ENCODE measurements around the gene IGFBP4. TPM values are rescaled to one million over a fixed set of nuclear protein-coding genes. Genes with fewer than 3 reads are reported as not detected.

Gene IGFBP4
- total and polyA plus RNA-seq, 2 of the 13 experiments (the other 11 are each of a cell fraction or from before 2014, with no cell fraction given): 4.1 to 49.0 TPM

DNA sequence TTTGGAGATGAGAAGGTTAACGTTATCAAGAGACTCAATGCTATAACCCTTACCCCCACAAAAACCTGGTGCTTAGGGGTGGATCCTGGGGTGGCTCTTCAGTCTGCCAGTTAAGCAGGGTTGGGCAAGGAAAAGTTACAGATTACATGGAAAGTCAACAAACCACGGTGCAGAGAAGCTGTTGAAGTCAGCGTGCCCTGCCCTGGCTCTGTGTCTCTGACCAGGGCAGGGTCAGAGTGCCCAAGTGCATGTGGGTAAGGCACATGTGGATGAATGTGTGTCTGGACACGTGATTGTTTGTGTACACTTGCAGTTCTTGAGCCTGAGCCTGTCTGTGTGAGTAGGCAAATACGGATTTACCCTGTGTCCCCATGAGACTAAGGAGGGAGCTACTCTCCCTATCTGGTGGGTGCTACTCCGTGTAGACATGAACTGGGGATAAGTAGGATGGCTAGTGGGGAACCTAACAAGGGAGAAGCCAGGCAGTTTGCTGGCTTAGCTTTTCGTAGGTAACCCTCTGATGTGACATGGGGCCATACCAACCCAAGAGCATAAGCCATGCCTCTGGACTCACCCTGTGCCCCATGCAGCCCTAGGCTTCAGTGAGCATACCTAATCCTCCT, 5.5 kb downstream of the IGFBP4 start:
- CTCF ChIA-PET (ENCODE audit: low intra/inter-chr PET ratio, low total read pairs): interaction anchor here (0.6 to 2.6 kb wide), 3 partner anchors 8 to 354 kb away, joined by 3 to 15 read pairs (median 4); no protein-coding TSS in a partner anchor
- ATAC-seq: peak; percentile 80
- Histone ChIP-seq H4K20me1 (ENCODE audit: insufficient read depth, low read length) (no peaks in the 10 kb centered on the region), H3K9ac (ENCODE audit: insufficient read depth, low read depth, low read length) (peak overlapping the region; percentile 27), H3K4me3 (replicated peaks in 1 of 3; ENCODE audit: insufficient read depth in 1 of 3, low read depth in 2 of 3, low read length in 3 of 3) (peak overlapping the region in 2 of 3 experiments; percentile 10 to 58; a peak in 3 of 6 replicates), H3K4me2 (ENCODE audit: low read depth, low read length) (peak overlapping the region; percentile 81), H3K27me3 (ENCODE audit: control insufficient read depth in 1 of 2, insufficient read depth in 2 of 2, low read length in 2 of 2) (no peaks in the 10 kb centered on the region; a peak in 1 of 5 replicates), H3K27ac (ENCODE audit: extremely low read length, insufficient read depth, low read length) (peak overlapping the region; percentile 54), H3K9me3 (ENCODE audit: low read length) (no peaks in the 10 kb centered on the region), H3K79me2 (ENCODE audit: insufficient read depth, low read length) (no peaks in the 10 kb centered on the region), H3K4me1 (ENCODE audit: insufficient read depth, low read length) (peaks cover 65% of the 10 kb centered on the region), H2AFZ (ENCODE audit: low read length) (no peak overlapping the region), H3K36me3 (replicated peaks in 1 of 2; ENCODE audit: control insufficient read depth in 1 of 2, insufficient read depth in 2 of 2, low read length in 2 of 2) (peaks cover 0 to 5% of the 10 kb centered on the region in 2 experiments; a peak in 3 of 5 replicates)
- BruUV-seq (replicated peaks): no TSS peak
- POLR2A ChIA-PET: interaction anchor here (0.5 to 2.6 kb wide), 19 partner anchors 12 to 1240 kb away, joined by 3 to 15 read pairs (median 4); partner anchors contain the start of genes EIF1 and TOP2A
- DNase-seq (ENCODE audit: low spot score): peak; percentile 95
- intact Hi-C loops (cut with micrococcal nuclease; ENCODE audit: unreplicated experiment): loop anchor here (1.0 kb wide), 1 partner anchor 86 kb away; no protein-coding TSS in a partner anchor
- in situ Hi-C loops (cut with HindIII; ENCODE audit: extremely low pct_ligation_motif_present, low pct_unique_long_range_greater_than_20kb): no loop called here
- peak; percentile 98 for FAIRE-seq
- WGBS (ENCODE audit: low lambda C conversion rate): 1% methylated on average over 6 of the region's 7 CpGs
- TF ChIP-seq ZNF24 (IDR thresholded peaks at IDR 0.05): no peak
- TF ChIP-seq NAIF1 (CRISPR knock-in tag; IDR thresholded peaks at IDR 0.05; ENCODE audit: borderline replicate concordance): no peak; the same call in 1 of the 2 replicates
- TF ChIP-seq, protein P1, sequence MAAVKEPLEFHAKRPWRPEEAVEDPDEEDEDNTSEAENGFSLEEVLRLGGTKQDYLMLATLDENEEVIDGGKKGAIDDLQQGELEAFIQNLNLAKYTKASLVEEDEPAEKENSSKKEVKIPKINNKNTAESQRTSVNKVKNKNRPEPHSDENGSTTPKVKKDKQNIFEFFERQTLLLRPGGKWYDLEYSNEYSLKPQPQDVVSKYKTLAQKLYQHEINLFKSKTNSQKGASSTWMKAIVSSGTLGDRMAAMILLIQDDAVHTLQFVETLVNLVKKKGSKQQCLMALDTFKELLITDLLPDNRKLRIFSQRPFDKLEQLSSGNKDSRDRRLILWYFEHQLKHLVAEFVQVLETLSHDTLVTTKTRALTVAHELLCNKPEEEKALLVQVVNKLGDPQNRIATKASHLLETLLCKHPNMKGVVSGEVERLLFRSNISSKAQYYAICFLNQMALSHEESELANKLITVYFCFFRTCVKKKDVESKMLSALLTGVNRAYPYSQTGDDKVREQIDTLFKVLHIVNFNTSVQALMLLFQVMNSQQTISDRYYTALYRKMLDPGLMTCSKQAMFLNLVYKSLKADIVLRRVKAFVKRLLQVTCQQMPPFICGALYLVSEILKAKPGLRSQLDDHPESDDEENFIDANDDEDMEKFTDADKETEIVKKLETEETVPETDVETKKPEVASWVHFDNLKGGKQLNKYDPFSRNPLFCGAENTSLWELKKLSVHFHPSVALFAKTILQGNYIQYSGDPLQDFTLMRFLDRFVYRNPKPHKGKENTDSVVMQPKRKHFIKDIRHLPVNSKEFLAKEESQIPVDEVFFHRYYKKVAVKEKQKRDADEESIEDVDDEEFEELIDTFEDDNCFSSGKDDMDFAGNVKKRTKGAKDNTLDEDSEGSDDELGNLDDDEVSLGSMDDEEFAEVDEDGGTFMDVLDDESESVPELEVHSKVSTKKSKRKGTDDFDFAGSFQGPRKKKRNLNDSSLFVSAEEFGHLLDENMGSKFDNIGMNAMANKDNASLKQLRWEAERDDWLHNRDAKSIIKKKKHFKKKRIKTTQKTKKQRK (IDR thresholded peaks at IDR 0.05; ENCODE audit: low read length): no peak
- TF ChIP-seq ZNF83 (CRISPR knock-in tag; IDR thresholded peaks at IDR 0.05; ENCODE audit: borderline replicate concordance): no peak
- peak; percentile 65 for TF ChIP-seq KMT2B (CRISPR knock-in tag; IDR thresholded peaks at IDR 0.05)
- TF ChIP-seq, protein P2, sequence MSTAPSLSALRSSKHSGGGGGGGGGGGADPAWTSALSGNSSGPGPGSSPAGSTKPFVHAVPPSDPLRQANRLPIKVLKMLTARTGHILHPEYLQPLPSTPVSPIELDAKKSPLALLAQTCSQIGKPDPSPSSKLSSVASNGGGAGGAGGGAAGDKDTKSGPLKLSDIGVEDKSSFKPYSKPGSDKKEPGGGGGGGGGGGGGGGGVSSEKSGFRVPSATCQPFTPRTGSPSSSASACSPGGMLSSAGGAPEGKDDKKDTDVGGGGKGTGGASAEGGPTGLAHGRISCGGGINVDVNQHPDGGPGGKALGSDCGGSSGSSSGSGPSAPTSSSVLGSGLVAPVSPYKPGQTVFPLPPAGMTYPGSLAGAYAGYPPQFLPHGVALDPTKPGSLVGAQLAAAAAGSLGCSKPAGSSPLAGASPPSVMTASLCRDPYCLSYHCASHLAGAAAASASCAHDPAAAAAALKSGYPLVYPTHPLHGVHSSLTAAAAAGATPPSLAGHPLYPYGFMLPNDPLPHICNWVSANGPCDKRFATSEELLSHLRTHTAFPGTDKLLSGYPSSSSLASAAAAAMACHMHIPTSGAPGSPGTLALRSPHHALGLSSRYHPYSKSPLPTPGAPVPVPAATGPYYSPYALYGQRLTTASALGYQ (CRISPR knock-in tag; IDR thresholded peaks at IDR 0.05): 0 out of 2 replicates have a peak, but pooled peaks have one; percentile 46
- TF ChIP-seq ZNF547 (CRISPR knock-in tag; IDR thresholded peaks at IDR 0.05): peak; percentile 11; the same call in 1 of the 2 replicates
- TF ChIP-seq, protein P3, sequence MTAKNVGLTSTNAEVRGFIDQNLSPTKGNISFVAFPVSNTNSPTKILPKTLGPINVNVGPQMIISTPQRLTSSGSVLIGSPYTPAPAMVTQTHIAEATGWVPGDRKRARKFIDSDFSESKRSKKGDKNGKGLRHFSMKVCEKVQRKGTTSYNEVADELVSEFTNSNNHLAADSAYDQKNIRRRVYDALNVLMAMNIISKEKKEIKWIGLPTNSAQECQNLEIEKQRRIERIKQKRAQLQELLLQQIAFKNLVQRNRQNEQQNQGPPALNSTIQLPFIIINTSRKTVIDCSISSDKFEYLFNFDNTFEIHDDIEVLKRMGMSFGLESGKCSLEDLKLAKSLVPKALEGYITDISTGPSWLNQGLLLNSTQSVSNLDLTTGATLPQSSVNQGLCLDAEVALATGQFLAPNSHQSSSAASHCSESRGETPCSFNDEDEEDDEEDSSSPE (CRISPR knock-in tag; IDR thresholded peaks at IDR 0.05): no peak
- TF ChIP-seq, protein P4, sequence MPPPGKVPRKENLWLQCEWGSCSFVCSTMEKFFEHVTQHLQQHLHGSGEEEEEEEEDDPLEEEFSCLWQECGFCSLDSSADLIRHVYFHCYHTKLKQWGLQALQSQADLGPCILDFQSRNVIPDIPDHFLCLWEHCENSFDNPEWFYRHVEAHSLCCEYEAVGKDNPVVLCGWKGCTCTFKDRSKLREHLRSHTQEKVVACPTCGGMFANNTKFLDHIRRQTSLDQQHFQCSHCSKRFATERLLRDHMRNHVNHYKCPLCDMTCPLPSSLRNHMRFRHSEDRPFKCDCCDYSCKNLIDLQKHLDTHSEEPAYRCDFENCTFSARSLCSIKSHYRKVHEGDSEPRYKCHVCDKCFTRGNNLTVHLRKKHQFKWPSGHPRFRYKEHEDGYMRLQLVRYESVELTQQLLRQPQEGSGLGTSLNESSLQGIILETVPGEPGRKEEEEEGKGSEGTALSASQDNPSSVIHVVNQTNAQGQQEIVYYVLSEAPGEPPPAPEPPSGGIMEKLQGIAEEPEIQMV (CRISPR knock-in tag; IDR thresholded peaks at IDR 0.05; ENCODE audit: low read depth): no peak; the same call in 1 of the 2 replicates
- TF ChIP-seq ZFP62 (CRISPR knock-in tag; IDR thresholded peaks at IDR 0.05): no peak
- peak; percentile 52; the same call in 1 of the 2 replicates for TF ChIP-seq ZNF564 (CRISPR knock-in tag; IDR thresholded peaks at IDR 0.05)
- TF ChIP-seq, protein P5, sequence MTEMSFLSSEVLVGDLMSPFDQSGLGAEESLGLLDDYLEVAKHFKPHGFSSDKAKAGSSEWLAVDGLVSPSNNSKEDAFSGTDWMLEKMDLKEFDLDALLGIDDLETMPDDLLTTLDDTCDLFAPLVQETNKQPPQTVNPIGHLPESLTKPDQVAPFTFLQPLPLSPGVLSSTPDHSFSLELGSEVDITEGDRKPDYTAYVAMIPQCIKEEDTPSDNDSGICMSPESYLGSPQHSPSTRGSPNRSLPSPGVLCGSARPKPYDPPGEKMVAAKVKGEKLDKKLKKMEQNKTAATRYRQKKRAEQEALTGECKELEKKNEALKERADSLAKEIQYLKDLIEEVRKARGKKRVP (CRISPR knock-in tag; IDR thresholded peaks at IDR 0.05): peak in 1 of 2 experiments; percentile 73; a peak in 2 of 4 replicates
- no peak for TF ChIP-seq MAFG (CRISPR knock-in tag; IDR thresholded peaks at IDR 0.05)
- no peak for TF ChIP-seq CBFB (CRISPR knock-in tag; IDR thresholded peaks at IDR 0.05)

All from HepG2 (cell line).